Measurements from ENCODE around the gene IQSEC1.

DNA sequence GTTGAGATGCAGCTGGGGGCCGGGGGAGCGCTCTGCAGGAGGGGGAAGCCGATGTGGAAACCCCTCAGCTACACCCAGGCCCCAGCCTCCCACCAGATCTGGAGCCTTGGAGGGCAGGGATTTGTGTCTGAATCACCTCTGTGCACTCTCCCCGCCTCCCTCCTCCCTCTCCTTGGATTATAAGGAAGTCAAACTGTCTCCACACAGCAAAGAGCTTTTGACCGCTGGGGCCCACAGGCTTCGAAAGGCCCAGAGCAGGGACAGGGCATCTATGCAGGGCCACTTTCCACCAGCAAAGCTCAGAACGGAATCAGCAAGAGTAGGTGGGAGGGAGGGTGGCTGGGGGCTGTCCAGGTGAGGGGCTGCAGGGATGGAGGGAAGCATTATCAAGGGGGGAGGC lies 68.9 kb downstream of the IQSEC1 start:
- TF ChIP-seq CTCF (conservative IDR thresholded peaks at IDR 0.05; ENCODE audit: low read depth in 2 of 2) (no peak), POLR2AphosphoS5 (IDR thresholded peaks at IDR 0.05; ENCODE audit: low read depth) (no peak), EZH2phosphoT487 (IDR thresholded peaks at IDR 0.05; ENCODE audit: unreplicated experiment) (no peak), REST (IDR thresholded peaks at IDR 0.05; ENCODE audit: unreplicated experiment) (no peak), CREB1 (CRISPR knock-in tag; IDR thresholded peaks at IDR 0.05; ENCODE audit: low read depth) (no peak), EZH2 (IDR thresholded peaks at IDR 0.05; ENCODE audit: low read depth, unreplicated experiment) (no peak), ZNF331 (CRISPR knock-in tag; IDR thresholded peaks at IDR 0.05; ENCODE audit: low read depth) (no peak), ZNF114 (CRISPR knock-in tag; IDR thresholded peaks at IDR 0.05) (no peak), JUNB (IDR thresholded peaks at IDR 0.05; ENCODE audit: unreplicated experiment) (no peak), NANOG (IDR thresholded peaks at IDR 0.05; ENCODE audit: borderline replicate concordance) (no peak)
- TF ChIP-seq, protein P1, sequence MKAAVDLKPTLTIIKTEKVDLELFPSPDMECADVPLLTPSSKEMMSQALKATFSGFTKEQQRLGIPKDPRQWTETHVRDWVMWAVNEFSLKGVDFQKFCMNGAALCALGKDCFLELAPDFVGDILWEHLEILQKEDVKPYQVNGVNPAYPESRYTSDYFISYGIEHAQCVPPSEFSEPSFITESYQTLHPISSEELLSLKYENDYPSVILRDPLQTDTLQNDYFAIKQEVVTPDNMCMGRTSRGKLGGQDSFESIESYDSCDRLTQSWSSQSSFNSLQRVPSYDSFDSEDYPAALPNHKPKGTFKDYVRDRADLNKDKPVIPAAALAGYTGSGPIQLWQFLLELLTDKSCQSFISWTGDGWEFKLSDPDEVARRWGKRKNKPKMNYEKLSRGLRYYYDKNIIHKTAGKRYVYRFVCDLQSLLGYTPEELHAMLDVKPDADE (IDR thresholded peaks at IDR 0.05): no peak
- TF ChIP-seq, protein P2, sequence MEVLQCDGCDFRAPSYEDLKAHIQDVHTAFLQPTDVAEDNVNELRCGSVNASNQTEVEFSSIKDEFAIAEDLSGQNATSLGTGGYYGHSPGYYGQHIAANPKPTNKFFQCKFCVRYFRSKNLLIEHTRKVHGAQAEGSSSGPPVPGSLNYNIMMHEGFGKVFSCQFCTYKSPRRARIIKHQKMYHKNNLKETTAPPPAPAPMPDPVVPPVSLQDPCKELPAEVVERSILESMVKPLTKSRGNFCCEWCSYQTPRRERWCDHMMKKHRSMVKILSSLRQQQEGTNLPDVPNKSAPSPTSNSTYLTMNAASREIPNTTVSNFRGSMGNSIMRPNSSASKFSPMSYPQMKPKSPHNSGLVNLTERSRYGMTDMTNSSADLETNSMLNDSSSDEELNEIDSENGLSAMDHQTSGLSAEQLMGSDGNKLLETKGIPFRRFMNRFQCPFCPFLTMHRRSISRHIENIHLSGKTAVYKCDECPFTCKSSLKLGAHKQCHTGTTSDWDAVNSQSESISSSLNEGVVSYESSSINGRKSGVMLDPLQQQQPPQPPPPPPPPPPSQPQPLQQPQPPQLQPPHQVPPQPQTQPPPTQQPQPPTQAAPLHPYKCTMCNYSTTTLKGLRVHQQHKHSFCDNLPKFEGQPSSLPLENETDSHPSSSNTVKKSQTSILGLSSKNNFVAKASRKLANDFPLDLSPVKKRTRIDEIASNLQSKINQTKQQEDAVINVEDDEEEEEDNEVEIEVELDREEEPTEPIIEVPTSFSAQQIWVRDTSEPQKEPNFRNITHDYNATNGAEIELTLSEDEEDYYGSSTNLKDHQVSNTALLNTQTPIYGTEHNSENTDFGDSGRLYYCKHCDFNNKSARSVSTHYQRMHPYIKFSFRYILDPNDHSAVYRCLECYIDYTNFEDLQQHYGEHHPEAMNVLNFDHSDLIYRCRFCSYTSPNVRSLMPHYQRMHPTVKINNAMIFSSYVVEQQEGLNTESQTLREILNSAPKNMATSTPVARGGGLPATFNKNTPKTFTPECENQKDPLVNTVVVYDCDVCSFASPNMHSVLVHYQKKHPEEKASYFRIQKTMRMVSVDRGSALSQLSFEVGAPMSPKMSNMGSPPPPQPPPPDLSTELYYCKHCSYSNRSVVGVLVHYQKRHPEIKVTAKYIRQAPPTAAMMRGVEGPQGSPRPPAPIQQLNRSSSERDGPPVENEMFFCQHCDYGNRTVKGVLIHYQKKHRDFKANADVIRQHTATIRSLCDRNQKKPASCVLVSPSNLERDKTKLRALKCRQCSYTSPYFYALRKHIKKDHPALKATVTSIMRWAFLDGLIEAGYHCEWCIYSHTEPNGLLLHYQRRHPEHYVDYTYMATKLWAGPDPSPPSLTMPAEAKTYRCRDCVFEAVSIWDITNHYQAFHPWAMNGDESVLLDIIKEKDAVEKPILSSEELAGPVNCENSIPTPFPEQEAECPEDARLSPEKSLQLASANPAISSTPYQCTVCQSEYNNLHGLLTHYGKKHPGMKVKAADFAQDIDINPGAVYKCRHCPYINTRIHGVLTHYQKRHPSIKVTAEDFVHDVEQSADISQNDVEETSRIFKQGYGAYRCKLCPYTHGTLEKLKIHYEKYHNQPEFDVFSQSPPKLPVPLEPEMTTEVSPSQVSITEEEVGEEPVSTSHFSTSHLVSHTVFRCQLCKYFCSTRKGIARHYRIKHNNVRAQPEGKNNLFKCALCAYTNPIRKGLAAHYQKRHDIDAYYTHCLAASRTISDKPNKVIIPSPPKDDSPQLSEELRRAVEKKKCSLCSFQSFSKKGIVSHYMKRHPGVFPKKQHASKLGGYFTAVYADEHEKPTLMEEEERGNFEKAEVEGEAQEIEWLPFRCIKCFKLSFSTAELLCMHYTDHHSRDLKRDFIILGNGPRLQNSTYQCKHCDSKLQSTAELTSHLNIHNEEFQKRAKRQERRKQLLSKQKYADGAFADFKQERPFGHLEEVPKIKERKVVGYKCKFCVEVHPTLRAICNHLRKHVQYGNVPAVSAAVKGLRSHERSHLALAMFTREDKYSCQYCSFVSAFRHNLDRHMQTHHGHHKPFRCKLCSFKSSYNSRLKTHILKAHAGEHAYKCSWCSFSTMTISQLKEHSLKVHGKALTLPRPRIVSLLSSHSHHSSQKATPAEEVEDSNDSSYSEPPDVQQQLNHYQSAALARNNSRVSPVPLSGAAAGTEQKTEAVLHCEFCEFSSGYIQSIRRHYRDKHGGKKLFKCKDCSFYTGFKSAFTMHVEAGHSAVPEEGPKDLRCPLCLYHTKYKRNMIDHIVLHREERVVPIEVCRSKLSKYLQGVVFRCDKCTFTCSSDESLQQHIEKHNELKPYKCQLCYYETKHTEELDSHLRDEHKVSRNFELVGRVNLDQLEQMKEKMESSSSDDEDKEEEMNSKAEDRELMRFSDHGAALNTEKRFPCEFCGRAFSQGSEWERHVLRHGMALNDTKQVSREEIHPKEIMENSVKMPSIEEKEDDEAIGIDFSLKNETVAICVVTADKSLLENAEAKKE (CRISPR knock-in tag; IDR thresholded peaks at IDR 0.05): no peak
